Activated T-cell treated with anti-CD3 and anti-CD28 coated beads, Interleukin-2, amount 50 U/mL, for 72 hours (primary cell): Measurements from ENCODE around the gene DEPDC5. TPM values are rescaled to one million over a fixed set of nuclear protein-coding genes. Genes with fewer than 3 reads are reported as not detected.

ENCODE experiments used
- ATAC-seq, 2 donors: fragments of 150-1000 bp; cut with Tn5 transposase; replicated peaks in 1 of 2; 2 replicates each; pipeline ENCODE4 v1.10.0; 2021; ENCODE audit warnings: moderate library complexity in 2 of 2, mild to moderate bottlenecking in 1 of 2
- DNase-seq, 2 donors: peaks; one replicate each; pipeline ENCODE4 v3.0.0; 2021 to 2022; ENCODE audit warnings: mixed read lengths in 1 of 2
- H3K27ac Mint-ChIP-seq: one replicate; pipeline ENCODE4 v1.8.0; 2022; ENCODE audit warnings: mild to moderate bottlenecking, moderate library complexity, mixed read lengths
- H3K27me3 Mint-ChIP-seq: one replicate; pipeline ENCODE4 v1.8.0; 2022; ENCODE audit warnings: low read depth, mixed read lengths
- H3K36me3 Mint-ChIP-seq, 2 donors: one replicate each; pipeline ENCODE4 v1.8.0; 2022; ENCODE audit warnings: mixed read lengths in 2 of 2, mild to moderate bottlenecking in 1 of 2; ENCODE audit not compliant: insufficient read depth in 2 of 2
- H3K4me1 Mint-ChIP-seq: one replicate; pipeline ENCODE4 v1.8.0; 2022; ENCODE audit warnings: low read depth, mixed read lengths
- H3K4me3 Mint-ChIP-seq, 2 donors: one replicate each; pipeline ENCODE4 v1.8.0; 2022; ENCODE audit warnings: mild to moderate bottlenecking in 2 of 2, mixed read lengths in 2 of 2, moderate library complexity in 2 of 2
- H3K9me3 Mint-ChIP-seq, 2 donors: one replicate each; pipeline ENCODE4 v1.8.0; 2022; ENCODE audit warnings: mixed read lengths in 2 of 2
- total RNA-seq, 2 donors: library from RNA; stranded (reverse); gene quantifications; one replicate each; pipeline ENCODE4 v1.2.3, GENCODE V29; 2022

The DEPDC5 gene
- total RNA-seq, 2 donors from 2014 or later: 34.1 to 38.1 TPM

DNA sequence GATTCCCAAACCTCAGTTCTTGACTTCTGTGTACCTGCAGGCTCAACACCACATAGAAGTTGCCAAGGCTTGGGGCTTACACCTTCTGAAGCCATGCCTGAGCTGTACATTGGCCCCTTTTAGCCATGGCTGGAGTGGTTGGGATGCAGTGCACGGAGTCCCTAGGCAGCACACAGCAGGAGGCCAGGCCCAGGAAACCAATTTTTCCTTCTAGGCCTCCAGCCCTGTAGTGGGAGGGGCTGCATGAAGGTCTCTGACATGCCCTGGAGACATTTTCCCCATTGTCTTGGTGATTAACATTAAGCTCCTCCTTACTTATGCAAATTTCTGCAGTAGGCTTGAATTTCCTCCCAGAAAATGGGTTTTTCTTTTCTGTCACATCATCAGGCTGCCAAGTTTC is 94.6 kb downstream of the DEPDC5 start:
- ATAC-seq: no peak
- DNase-seq: no peak
- Mint-ChIP-seq H3K27me3 (no peaks in the 10 kb centered on the region), H3K4me1 (peaks cover 8% of the 10 kb centered on the region), H3K4me3 (no peak overlapping the region), H3K9me3 (no peaks in the 10 kb centered on the region), H3K36me3 (peaks cover 8 to 27% of the 10 kb centered on the region in 2 donors), H3K27ac (no peak overlapping the region)

DNA sequence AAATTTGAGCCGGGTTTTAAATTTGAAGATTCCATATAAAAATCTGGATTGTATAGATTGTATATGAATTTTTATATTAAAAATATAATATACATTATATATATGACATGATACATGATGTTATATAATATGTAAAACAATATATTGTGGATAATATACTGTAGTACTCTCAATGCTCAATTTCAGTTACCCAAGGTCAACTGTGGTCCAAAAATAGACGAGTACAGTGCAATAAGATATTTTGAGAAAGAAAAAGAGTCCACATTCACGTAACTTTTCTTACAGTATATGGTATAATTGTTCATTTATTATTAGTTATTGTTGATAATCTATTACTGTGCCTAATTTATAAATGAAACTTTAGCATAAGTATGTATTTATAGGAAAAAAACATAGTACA is 96.3 kb downstream of the DEPDC5 start:
- peaks cover 8% of the 10 kb centered on the region for H3K4me1 Mint-ChIP-seq
- H3K27ac Mint-ChIP-seq: no peak overlapping the region
- no peaks in the 10 kb centered on the region for H3K9me3 Mint-ChIP-seq
- DNase-seq: no peak
- no peaks in the 10 kb centered on the region for H3K27me3 Mint-ChIP-seq
- no peak overlapping the region for H3K4me3 Mint-ChIP-seq
- H3K36me3 Mint-ChIP-seq: peaks cover 8 to 26% of the 10 kb centered on the region in 2 donors
- no peak for ATAC-seq

- no peak for DNase-seq
- Mint-ChIP-seq H3K4me1 (no peaks in the 10 kb centered on the region), H3K36me3 (peaks cover 4 to 15% of the 10 kb centered on the region in 2 donors), H3K9me3 (no peaks in the 10 kb centered on the region), H3K4me3 (no peak overlapping the region), H3K27ac (no peak overlapping the region), H3K27me3 (no peaks in the 10 kb centered on the region)
- ATAC-seq: no peak
Observed at GRCh38 chr22:31852691-31853421, 99.0 kb downstream of the DEPDC5 start.

DNA sequence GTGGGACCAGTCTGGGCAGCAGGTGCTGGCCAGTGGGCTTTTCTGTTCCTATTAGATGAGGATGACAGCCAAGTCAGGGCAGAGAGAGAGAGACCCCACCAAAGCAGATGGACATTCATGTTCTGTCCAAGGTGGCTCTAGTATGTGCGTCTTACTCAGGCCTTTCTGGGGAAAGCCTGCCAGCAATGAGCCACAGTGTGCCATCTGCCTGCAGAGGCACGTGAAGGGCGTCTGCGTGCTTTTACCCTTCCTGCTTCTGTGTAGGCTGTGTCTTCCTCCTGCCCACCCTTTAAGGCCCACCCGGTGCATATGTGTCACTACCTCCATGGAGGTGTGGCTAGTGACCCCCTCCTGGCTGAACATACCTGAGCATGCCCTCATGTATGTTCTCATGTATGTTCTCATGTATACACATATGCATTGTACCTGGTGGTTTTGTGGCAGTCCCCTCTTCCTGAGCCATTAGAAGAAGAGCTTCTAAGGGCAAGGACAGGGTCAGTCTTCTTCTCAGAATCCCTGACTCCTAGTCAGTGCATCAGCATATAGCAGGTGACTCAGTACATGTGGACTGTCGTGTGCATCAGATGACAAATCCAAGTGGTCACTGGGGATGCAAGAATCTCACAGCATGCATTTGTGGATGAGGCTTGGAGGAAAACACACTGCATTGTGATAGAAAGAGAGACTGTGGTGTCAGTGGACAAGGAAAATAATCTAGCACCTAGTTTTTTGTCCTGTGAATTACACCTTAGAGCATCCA is 100.1 kb downstream of the DEPDC5 start:
- Mint-ChIP-seq H3K27me3 (no peaks in the 10 kb centered on the region), H3K27ac (no peak overlapping the region), H3K36me3 (peaks cover 1 to 12% of the 10 kb centered on the region in 2 donors), H3K4me1 (no peaks in the 10 kb centered on the region), H3K9me3 (no peaks in the 10 kb centered on the region), H3K4me3 (no peak overlapping the region)
- DNase-seq (no peak), ATAC-seq (no peak)

DNA sequence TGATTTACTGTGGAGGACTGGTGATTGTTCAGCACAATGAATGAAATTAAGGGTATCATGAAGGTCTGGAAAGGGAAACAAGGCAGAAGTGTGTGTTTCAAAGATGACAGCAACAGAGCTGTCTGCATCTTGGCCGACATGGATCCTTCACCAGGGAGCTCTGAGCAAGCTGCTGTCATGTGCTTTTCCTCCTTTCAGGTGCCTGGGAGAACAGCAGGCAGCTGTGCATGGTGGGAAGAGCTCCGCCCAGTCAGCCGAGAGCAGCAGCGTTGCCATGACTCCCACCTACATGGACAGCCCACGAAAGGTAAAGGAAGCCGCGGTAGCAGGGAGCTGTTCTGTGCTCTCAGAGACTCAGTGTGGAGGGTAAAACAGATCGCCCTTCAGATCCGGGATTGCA is 103.4 kb downstream of the DEPDC5 start:
- Mint-ChIP-seq H3K27ac (no peak overlapping the region), H3K4me3 (no peak overlapping the region), H3K36me3 (peaks cover 2 to 14% of the 10 kb centered on the region in 2 donors), H3K4me1 (peaks cover 8% of the 10 kb centered on the region), H3K27me3 (no peaks in the 10 kb centered on the region), H3K9me3 (no peaks in the 10 kb centered on the region)
- ATAC-seq (no peak), DNase-seq (no peak)

DNA sequence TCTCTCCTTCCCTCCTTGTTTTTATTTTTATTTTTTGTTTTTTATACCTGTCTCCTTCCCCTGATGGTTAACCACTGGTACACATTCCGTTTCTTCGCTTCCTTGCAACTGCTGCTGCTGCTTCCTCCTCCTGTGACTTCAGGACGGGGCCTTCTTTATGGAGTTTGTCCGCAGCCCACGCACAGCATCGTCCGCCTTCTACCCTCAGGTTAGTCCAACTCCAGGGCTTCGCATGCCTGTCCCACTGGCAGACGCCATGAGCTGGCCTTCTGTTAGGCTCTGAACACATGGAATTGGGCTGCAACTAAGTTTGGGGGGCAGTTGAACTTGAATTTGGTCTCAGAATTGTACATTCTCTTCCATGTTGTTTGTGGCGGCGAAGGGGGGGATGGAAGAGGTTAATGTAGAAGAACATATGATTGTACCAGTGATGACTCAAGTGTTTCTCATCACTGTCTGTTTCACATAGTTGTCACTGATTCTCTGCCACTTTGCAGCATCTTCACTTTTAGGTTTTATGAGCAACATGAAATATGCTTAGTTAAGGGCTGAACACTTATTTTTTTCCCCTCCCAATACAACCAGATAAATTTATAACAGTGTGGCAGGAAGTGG is 107.5 kb downstream of the DEPDC5 start:
- Mint-ChIP-seq H3K4me1 (peaks cover 8% of the 10 kb centered on the region), H3K9me3 (no peaks in the 10 kb centered on the region), H3K36me3 (peaks cover 2 to 9% of the 10 kb centered on the region in 2 donors), H3K4me3 (no peak overlapping the region), H3K27me3 (no peaks in the 10 kb centered on the region), H3K27ac (peak overlapping the region; percentile 83)
- ATAC-seq (peak; percentile 67), DNase-seq (peak; percentile 10 to 27)

DNA sequence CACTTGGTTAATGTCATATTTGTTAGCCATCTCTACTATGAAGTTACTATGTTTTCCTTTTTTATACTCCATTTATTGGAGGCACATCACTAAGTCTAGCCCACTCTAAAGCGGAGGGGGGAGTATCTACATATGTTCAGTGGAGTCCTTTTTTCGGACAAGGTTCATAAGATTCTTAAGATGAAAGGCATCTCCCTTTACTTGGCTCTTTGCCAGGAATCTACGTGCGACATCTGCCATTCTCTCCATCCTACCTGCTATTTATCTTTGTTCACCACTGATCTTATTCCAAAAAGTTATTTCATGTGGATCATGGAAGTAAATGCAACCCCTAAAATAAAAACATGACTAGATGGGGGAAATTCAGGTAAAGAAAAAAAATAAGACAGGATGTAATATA is 113.1 kb downstream of the DEPDC5 start:
- ATAC-seq (no peak), DNase-seq (no peak)
- H3K36me3 Mint-ChIP-seq: peaks cover 0 to 2% of the 10 kb centered on the region in 2 donors
- peaks cover 13% of the 10 kb centered on the region for H3K4me1 Mint-ChIP-seq
- H3K27ac Mint-ChIP-seq: peak overlapping the region; percentile 23
- H3K4me3 Mint-ChIP-seq: no peak overlapping the region
- H3K9me3 Mint-ChIP-seq: no peaks in the 10 kb centered on the region
- H3K27me3 Mint-ChIP-seq: no peaks in the 10 kb centered on the region

- H3K36me3 Mint-ChIP-seq: peaks cover 0 to 2% of the 10 kb centered on the region in 2 donors
- no peaks in the 10 kb centered on the region for H3K9me3 Mint-ChIP-seq
- DNase-seq (no peak), ATAC-seq (no peak)
- no peak overlapping the region for H3K27ac Mint-ChIP-seq
- H3K27me3 Mint-ChIP-seq: no peaks in the 10 kb centered on the region
- H3K4me3 Mint-ChIP-seq: no peak overlapping the region
- peaks cover 13% of the 10 kb centered on the region for H3K4me1 Mint-ChIP-seq
Observed at GRCh38 chr22:31867386-31868153, 113.8 kb downstream of the DEPDC5 start.

DNA sequence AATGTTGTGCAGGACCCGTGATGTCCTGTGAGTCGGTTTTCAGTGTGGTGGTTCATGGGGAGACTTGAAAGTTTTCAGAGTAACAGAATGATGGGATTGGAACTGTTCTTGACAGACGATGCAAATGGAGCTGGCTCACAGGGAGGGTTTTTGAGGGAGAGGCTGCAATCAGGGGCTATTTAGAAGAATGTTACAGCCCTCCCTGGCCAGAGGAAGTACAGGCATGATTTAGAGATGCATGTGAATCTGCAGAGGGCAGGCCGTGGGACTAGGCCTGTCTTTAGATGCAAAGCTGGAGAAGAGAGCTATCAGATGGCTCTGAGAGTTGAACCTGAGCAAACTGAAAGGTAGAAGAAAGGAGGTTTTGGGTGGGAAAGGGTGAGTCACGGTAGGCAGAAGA is 115.9 kb downstream of the DEPDC5 start:
- Mint-ChIP-seq H3K9me3 (no peaks in the 10 kb centered on the region), H3K4me1 (peaks cover 13% of the 10 kb centered on the region), H3K27ac (no peak overlapping the region), H3K36me3 (peaks cover 2 to 10% of the 10 kb centered on the region in 2 donors), H3K4me3 (no peak overlapping the region), H3K27me3 (no peaks in the 10 kb centered on the region)
- ATAC-seq: no peak
- no peak for DNase-seq

DNA sequence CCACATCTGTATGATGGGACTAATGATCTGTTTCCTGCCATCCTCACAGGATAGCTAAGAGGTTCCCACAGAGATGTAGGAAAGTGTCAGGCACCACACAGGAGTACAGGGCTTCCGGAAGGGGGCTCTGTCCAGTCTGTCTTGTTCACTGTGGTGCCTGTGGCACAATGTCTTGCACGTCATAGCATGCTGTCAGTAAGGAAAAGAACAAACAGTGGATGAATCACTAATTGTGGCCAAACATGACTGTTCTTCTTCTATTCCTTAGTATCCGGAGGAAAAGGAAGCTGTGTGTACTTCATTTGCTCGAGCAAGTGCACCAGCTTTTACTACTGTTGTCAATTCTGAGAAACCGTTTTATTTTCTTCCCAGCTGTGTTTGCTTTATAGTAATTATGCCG is 117.1 kb downstream of the DEPDC5 start:
- H3K9me3 Mint-ChIP-seq: no peaks in the 10 kb centered on the region
- no peaks in the 10 kb centered on the region for H3K27me3 Mint-ChIP-seq
- DNase-seq (no peak), ATAC-seq (no peak)
- H3K36me3 Mint-ChIP-seq: peaks cover 2 to 10% of the 10 kb centered on the region in 2 donors
- no peak overlapping the region for H3K4me3 Mint-ChIP-seq
- H3K4me1 Mint-ChIP-seq: peaks cover 13% of the 10 kb centered on the region
- no peak overlapping the region for H3K27ac Mint-ChIP-seq

- Mint-ChIP-seq H3K36me3 (peaks cover 2 to 10% of the 10 kb centered on the region in 2 donors), H3K9me3 (no peaks in the 10 kb centered on the region), H3K27ac (no peak overlapping the region)
Observed at GRCh38 chr22:31871480-31871879, 117.7 kb downstream of the DEPDC5 start.

GRCh38 chr22:31872209-31872608 is 118.4 kb downstream of the DEPDC5 start:
- DNase-seq: no peak
- Mint-ChIP-seq H3K4me1 (peaks cover 13% of the 10 kb centered on the region), H3K27me3 (no peaks in the 10 kb centered on the region), H3K4me3 (no peak overlapping the region), H3K27ac (no peak overlapping the region), H3K36me3 (peaks cover 2 to 7% of the 10 kb centered on the region in 2 donors), H3K9me3 (no peaks in the 10 kb centered on the region)
- no peak for ATAC-seq

More at GRCh38 chr22:31871480-31871879, 117.7 kb downstream of the DEPDC5 start:
- DNase-seq (no peak), ATAC-seq (no peak)
- Mint-ChIP-seq H3K27me3 (no peaks in the 10 kb centered on the region), H3K4me3 (no peak overlapping the region), H3K4me1 (peaks cover 13% of the 10 kb centered on the region)

- Mint-ChIP-seq H3K36me3 (peaks cover 2 to 9% of the 10 kb centered on the region in 2 donors), H3K27me3 (no peaks in the 10 kb centered on the region), H3K4me3 (no peak overlapping the region), H3K4me1 (peaks cover 4% of the 10 kb centered on the region), H3K27ac (no peak overlapping the region), H3K9me3 (no peaks in the 10 kb centered on the region)
- DNase-seq: no peak
- ATAC-seq: no peak
Observed at GRCh38 chr22:31874821-31875220, 121.0 kb downstream of the DEPDC5 start.
